CD4-positive, alpha-beta memory T cell (primary cell): ENCODE data around the gene SYNGR3. TPM values are rescaled to one million over a fixed set of nuclear protein-coding genes. Genes with fewer than 3 reads are reported as not detected.
A peak's percentile ranks its signal among the peaks of the same experiment; 100 is the strongest.
"Not testable (repeated sequence)": the region's sequence is repeated elsewhere in the genome, so short reads cannot be mapped to it uniquely, and the experiment has no call there.

ENCODE experiments used
- CTCF ChIA-PET: fragments of 350-600 bp; sonication (Branson Sonifier 250); formaldehyde crosslinking; loops from one replicate; lab custom pipeline; 2021; ENCODE audit warnings: inconsistent platforms; ENCODE audit not compliant: partially characterized antibody; lab: Charles Lee
- POLR2A ChIA-PET: fragments of 350-600 bp; sonication (Branson Sonifier 250); formaldehyde crosslinking; loops from one replicate; lab custom pipeline; 2021; ENCODE audit not compliant: partially characterized antibody; lab: Charles Lee
- DNase-seq, 5 donors: peaks; one replicate each; pipeline versions ENCODE4 v3.0.0 to v3.0.0-alpha.2; 2020 to 2022; ENCODE audit warnings: mixed read lengths in 1 of 5
- H3K27ac ChIP-seq: one replicate; pipeline ENCODE4 v1.7.0; 2013; ENCODE audit warnings: low read depth, low read length
- H3K27me3 ChIP-seq: 2 replicates; pipeline ENCODE4 v1.7.0; 2013; ENCODE audit warnings: mild to moderate bottlenecking, low read length, moderate library complexity; ENCODE audit not compliant: insufficient read depth
- H3K36me3 ChIP-seq: 2 replicates; pipeline ENCODE4 v1.7.0; 2013; ENCODE audit warnings: mild to moderate bottlenecking, low read length, moderate library complexity; ENCODE audit not compliant: insufficient read depth
- H3K4me1 ChIP-seq: 2 replicates; pipeline ENCODE4 v1.7.0; 2013; ENCODE audit warnings: mild to moderate bottlenecking, low read length, moderate library complexity; ENCODE audit not compliant: insufficient read depth
- H3K4me3 ChIP-seq, 2 donors: one replicate each; pipeline ENCODE4 v1.7.0; 2013; ENCODE audit warnings: low read length in 2 of 2, mild to moderate bottlenecking in 1 of 2
- H3K9me3 ChIP-seq, 2 donors: one replicate each; pipeline ENCODE4 v1.7.0; 2013; ENCODE audit warnings: low read length in 2 of 2, control low read depth in 1 of 2; ENCODE audit not compliant: control insufficient read depth in 1 of 2
- H3K27ac Mint-ChIP-seq, 7 donors: one replicate each; pipeline ENCODE4 v1.8.0; 2020 to 2021; ENCODE audit warnings: mixed read lengths in 7 of 7, mild to moderate bottlenecking in 6 of 7, inconsistent platforms in 3 of 7, moderate library complexity in 3 of 7
- H3K27me3 Mint-ChIP-seq, 2 donors: one replicate each; pipeline ENCODE4 v1.8.0; 2020 to 2021; ENCODE audit warnings: mixed read lengths in 2 of 2
- H3K36me3 Mint-ChIP-seq, 2 donors: one replicate each; pipeline ENCODE4 v1.8.0; 2020 to 2021; ENCODE audit warnings: mixed read lengths in 2 of 2, inconsistent platforms in 1 of 2, mild to moderate bottlenecking in 1 of 2
- H3K4me1 Mint-ChIP-seq, 4 donors: one replicate each; pipeline ENCODE4 v1.8.0; 2020 to 2021; ENCODE audit warnings: mixed read lengths in 4 of 4, mild to moderate bottlenecking in 1 of 4
- H3K4me3 Mint-ChIP-seq, 8 donors: one replicate each; pipeline ENCODE4 v1.8.0; 2020 to 2021; ENCODE audit warnings: mixed read lengths in 8 of 8, mild to moderate bottlenecking in 7 of 8, moderate library complexity in 6 of 8, inconsistent platforms in 3 of 8
- H3K9me3 Mint-ChIP-seq, 8 donors: one replicate each; pipeline ENCODE4 v1.8.0; 2020 to 2021; ENCODE audit warnings: mixed read lengths in 8 of 8, mild to moderate bottlenecking in 5 of 8, inconsistent platforms in 3 of 8, moderate library complexity in 1 of 8
- intact Hi-C: fragments of 100-400 bp; cut with micrococcal nuclease; formaldehyde crosslinking; loops from one replicate; pipeline ENCODE4 v1.15.1; 2023
- polyA plus RNA-seq, 2 donors: library from polyadenylated mRNA; unstranded; fragments of 300-500 nt; fragmentation: Illumina TruSeq; gene quantifications; one replicate each; pipeline ENCODE4 v1.2.3, GENCODE V29; 2021
- total RNA-seq, 2 experiments: library from RNA; stranded (reverse); gene quantifications; one replicate each; pipeline ENCODE4 v1.2.3, GENCODE V29; 2021

Gene SYNGR3
- total and polyA plus RNA-seq, 4 experiments from 2014 or later = 0.50 to 2.2 (median 1.6) TPM

DNA sequence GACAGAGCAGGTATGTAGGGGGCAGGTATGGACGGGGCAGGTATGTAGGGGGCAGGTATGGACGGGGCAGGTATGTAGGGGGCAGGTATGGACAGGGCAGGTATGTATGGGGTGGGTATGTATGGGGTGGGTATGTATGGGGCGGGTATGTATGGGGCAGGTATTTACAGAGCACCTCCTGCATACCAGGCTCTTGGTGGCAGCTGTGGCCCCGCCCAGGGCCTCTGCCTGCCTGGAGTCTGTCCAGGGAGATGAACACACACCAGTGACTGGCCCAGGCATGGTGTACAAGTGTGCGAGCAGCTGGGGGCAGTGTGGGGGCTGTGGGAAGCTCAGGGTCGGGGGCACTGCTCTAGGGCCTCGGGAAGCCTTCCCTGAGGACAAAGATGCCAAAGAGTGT, 39.7 kb upstream of the SYNGR3 start:
- no peak overlapping the region for H3K4me3 Mint-ChIP-seq
- POLR2A ChIA-PET = no interaction called here
- intact Hi-C loops = no loop called here

DNA sequence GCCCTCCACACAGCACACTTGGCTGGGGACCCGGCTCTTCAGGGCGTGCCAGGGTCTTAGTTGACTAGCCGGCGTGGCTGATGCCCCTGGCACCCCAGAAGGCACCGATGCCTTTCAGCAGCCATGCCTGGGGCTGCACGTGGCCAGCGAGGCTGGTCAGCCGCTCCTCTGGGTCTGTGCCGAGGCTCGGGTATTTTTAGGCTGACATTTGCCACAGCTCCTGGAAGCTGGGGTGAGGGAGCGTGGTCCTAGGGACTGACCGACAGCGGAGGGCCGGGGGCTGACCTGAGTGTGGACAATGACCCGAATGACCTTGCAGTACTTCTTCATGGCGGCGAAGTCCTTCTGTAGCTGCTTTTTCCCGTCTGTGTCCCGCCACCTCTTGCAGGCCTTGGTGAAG, 39.2 kb upstream of the SYNGR3 start:
- no peak for DNase-seq
- no peaks in the 10 kb centered on the region for H3K4me1 ChIP-seq
- H3K36me3 ChIP-seq = no peaks in the 10 kb centered on the region
- no peak overlapping the region for H3K4me3 ChIP-seq
- Mint-ChIP-seq H3K4me1 (no peaks in the 10 kb centered on the region), H3K36me3 (no peaks in the 10 kb centered on the region), H3K4me3 (no peak overlapping the region), H3K27me3 (no peaks in the 10 kb centered on the region), H3K9me3 (no peaks in the 10 kb centered on the region), H3K27ac (no peak overlapping the region)
- intact Hi-C loops = no loop called here
- no peak overlapping the region for H3K27ac ChIP-seq
- no peaks in the 10 kb centered on the region for H3K9me3 ChIP-seq
- no peaks in the 10 kb centered on the region for H3K27me3 ChIP-seq
- POLR2A ChIA-PET = no interaction called here
- CTCF ChIA-PET = no interaction called here

More for the DNA sequence above, 39.7 kb upstream of the SYNGR3 start:
- Histone ChIP-seq H3K27ac (no peak overlapping the region), H3K4me1 (no peaks in the 10 kb centered on the region), H3K4me3 (no peak overlapping the region), H3K9me3 (no peaks in the 10 kb centered on the region), H3K36me3 (no peaks in the 10 kb centered on the region), H3K27me3 (no peaks in the 10 kb centered on the region)
- no peak overlapping the region for H3K27ac Mint-ChIP-seq
- H3K36me3 Mint-ChIP-seq = no peaks in the 10 kb centered on the region
- no peaks in the 10 kb centered on the region for H3K27me3 Mint-ChIP-seq
- no peak for DNase-seq
- no peaks in the 10 kb centered on the region for H3K9me3 Mint-ChIP-seq
- CTCF ChIA-PET = no interaction called here
- H3K4me1 Mint-ChIP-seq = no peaks in the 10 kb centered on the region

DNA sequence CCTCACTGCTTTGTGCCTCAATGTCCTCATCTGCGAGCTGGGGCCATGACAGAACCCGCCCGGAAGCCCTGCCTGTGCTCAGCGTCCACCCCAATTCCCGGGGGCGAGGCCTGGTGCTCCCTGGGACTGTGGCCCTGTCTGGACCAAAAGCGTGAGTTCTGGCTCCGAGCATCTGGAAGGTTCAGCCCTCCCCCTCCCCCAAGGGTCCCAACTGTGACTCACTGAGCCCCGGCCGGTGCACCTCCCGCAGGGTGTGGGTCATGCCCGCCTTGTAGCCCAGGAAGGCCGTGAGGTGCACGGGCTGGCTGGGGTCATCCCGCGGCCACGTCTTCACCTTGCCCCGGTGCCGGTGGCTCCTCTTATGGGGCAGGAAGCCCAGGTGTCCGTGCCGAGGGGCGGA, 36.0 kb upstream of the SYNGR3 start:
- POLR2A ChIA-PET = interaction anchor here (2.3 kb wide), 1 partner anchor 11 kb away, joined by 5 read pairs; the partner anchor contains the start of gene MSRB1

DNA sequence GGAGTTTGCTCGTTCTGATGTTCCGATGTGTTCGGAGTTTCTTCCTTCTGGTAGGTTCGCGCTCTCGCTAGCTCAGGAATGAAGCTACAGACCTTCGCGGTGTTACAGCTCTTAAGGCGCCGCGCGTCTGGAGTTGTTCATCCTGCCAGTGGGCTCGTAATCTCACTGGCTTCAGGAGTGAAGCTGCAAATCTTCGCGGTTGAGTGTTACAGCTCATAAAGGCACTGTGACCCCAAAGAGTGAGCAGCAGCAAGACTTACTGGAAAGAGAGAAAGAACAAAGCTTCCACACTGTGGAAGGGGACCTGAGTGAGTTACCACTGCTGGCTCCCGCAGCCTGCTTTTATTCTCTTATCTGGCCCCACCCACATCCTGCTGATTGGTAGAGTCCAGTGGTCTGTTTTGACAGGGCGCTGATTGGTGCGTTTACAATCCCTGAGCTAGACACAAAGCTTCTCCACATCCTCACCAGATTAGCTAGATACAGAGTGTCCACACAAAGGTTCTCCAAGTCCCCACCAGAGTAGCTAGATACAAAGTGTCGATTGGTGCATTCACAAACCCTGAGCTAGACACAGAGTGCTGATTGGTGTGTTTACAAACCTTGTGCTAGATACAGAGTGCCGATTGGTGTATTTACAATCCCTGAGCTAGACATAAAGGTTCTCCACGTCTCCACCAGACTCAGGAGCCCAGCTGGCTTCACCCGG, 32.2 kb upstream of the SYNGR3 start:
- H3K36me3 ChIP-seq, H3K9me3 ChIP-seq, H3K27ac Mint-ChIP-seq, DNase-seq, H3K27ac ChIP-seq, H3K4me3 ChIP-seq, H3K27me3 ChIP-seq, H3K4me3 Mint-ChIP-seq, H3K27me3 Mint-ChIP-seq, H3K9me3 Mint-ChIP-seq: not testable (repeated sequence)
- ChIA-PET CTCF (interaction anchor here (0.8 to 1.6 kb wide), 3 partner anchors 13 to 46 kb away, joined by 3 to 4 read pairs (median 3); no protein-coding TSS in a partner anchor), POLR2A (interaction anchor here (1.4 to 4.8 kb wide), 3 partner anchors 13 to 15 kb away, joined by 4 to 84 read pairs (median 9); partner anchors contain the start of genes MSRB1 and TBL3)
- Mint-ChIP-seq H3K4me1 (peaks cover 15 to 36% (median 27%) of the 10 kb centered on the region in 4 donors), H3K36me3 (peaks cover 8 to 22% of the 10 kb centered on the region in 2 donors)
- peaks cover 32% of the 10 kb centered on the region for H3K4me1 ChIP-seq
- intact Hi-C loops = loop anchor here (2.0 kb wide), 1 partner anchor 183 kb away; no protein-coding TSS in a partner anchor

More for the DNA sequence above, 36.0 kb upstream of the SYNGR3 start:
- no peaks in the 10 kb centered on the region for H3K36me3 ChIP-seq
- Mint-ChIP-seq H3K4me3 (no peak overlapping the region), H3K4me1 (peaks cover 0 to under 1% (median 0%) of the 10 kb centered on the region in 4 donors), H3K9me3 (no peaks in the 10 kb centered on the region), H3K36me3 (no peaks in the 10 kb centered on the region), H3K27ac (no peak overlapping the region), H3K27me3 (no peaks in the 10 kb centered on the region)
- no peaks in the 10 kb centered on the region for H3K9me3 ChIP-seq
- H3K27me3 ChIP-seq = no peaks in the 10 kb centered on the region
- CTCF ChIA-PET = interaction anchor here (1.5 kb wide), 1 partner anchor 11 kb away, joined by 3 read pairs; the partner anchor contains the start of gene MSRB1
- H3K27ac ChIP-seq = no peak overlapping the region
- intact Hi-C loops = no loop called here
- peak in 1 of 5 donors; percentile 24 for DNase-seq
- H3K4me3 ChIP-seq = no peak overlapping the region
- H3K4me1 ChIP-seq = peaks cover 2% of the 10 kb centered on the region

DNA sequence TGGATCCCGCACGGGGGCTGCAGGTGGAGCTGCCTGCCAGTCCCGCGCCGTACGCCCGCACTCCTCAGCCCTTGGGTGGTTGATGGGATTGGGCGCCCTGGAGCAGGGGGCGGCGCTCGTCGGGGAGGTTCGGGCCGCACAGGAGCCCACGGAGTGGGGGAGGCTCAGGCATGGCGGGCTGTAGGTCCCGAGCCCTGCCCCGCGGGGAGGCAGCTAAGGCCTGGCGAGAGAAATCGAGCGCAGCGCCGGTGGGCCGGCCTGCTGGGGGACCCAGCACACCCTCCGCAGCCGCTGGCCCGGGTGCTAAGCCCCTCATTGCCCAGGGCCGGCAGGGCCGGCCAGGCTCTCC, 31.7 kb upstream of the SYNGR3 start:
- not testable (repeated sequence) for H3K27ac ChIP-seq, H3K27me3 ChIP-seq, H3K4me3 Mint-ChIP-seq, H3K9me3 Mint-ChIP-seq, H3K9me3 ChIP-seq, H3K4me3 ChIP-seq, H3K27ac Mint-ChIP-seq, H3K27me3 Mint-ChIP-seq
- ChIA-PET POLR2A (interaction anchor here (1.7 to 4.8 kb wide), 2 partner anchors 13 to 15 kb away, joined by 9 to 84 read pairs; partner anchors contain the start of genes MSRB1 and TBL3), CTCF (interaction anchor here (0.8 to 1.6 kb wide), 3 partner anchors 12 to 46 kb away, joined by 3 to 4 read pairs (median 3); no protein-coding TSS in a partner anchor)
- peaks cover 14% of the 10 kb centered on the region for H3K36me3 ChIP-seq
- peaks cover 38% of the 10 kb centered on the region for H3K4me1 ChIP-seq
- Mint-ChIP-seq H3K36me3 (peaks cover 11 to 26% of the 10 kb centered on the region in 2 donors), H3K4me1 (peaks cover 19 to 41% (median 30%) of the 10 kb centered on the region in 4 donors)
- intact Hi-C loops = loop anchor here (2.0 kb wide), 1 partner anchor 183 kb away; no protein-coding TSS in a partner anchor
- DNase-seq = peak in 1 of 5 donors; percentile 27

DNA sequence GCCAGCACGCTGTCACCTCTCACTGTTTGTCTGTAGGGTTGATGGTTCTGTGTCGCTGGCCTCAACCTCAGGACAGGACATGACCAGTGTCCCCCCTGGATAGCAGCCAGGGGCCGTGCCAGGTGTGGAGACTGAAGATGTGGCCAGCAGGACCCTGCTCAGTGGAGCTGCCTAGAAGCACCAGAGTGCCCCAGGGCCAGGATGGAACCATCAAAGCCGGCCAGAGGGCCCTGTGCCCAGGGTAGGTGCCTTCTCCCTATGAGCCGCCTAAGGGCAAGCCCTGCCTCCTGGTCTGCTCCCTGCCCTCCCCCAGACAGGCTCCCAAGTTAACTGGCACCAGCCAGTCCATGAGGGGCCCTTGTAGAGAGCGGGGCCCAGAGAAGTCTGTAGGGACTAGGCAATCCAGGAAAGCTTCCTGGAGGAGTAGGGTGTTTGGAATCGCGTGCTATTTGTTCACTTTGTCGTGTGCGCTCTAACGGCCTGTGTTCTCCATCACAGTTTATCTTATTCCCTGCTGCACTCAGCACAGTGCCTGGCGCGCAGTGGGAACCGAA, 31.0 kb upstream of the SYNGR3 start:
- Histone ChIP-seq H3K36me3 (peaks cover 17% of the 10 kb centered on the region), H3K4me3 (peak overlapping the region; percentile 69 to 89), H3K27ac (peak overlapping the region; percentile 78), H3K27me3 (no peaks in the 10 kb centered on the region), H3K9me3 (no peaks in the 10 kb centered on the region), H3K4me1 (peaks cover 44% of the 10 kb centered on the region)
- Mint-ChIP-seq H3K4me3 (peak overlapping the region; percentile 69 to 94 (median 92)), H3K4me1 (peaks cover 23 to 48% (median 36%) of the 10 kb centered on the region in 4 donors), H3K27ac (peak overlapping the region in 4 of 7 donors; percentile 59 to 99 (median 78)), H3K9me3 (peaks cover 0 to 3% (median 0%) of the 10 kb centered on the region in 8 donors), H3K27me3 (no peaks in the 10 kb centered on the region), H3K36me3 (peaks cover 17 to 33% of the 10 kb centered on the region in 2 donors)
- CTCF ChIA-PET = interaction anchor here (2.6 to 3.3 kb wide), 2 partner anchors 12 to 182 kb away, joined by 10 to 18 read pairs; partner anchors contain the start of gene TBL3
- POLR2A ChIA-PET = interaction anchor here (1.7 to 8.8 kb wide), 4 partner anchors 12 to 32 kb away, joined by 9 to 99 read pairs (median 52); partner anchors contain the start of genes GFER, MSRB1, NOXO1 and SYNGR3
- peak in 1 of 5 donors; percentile 8 for DNase-seq
- intact Hi-C loops = loop anchor here (1.0 to 2.0 kb wide), 6 partner anchors 13 to 195 kb away; partner anchors contain the start of genes GFER and MSRB1
